Iris pigment epithelial cell (primary cell): ENCODE measurements around the gene RBBP8.

ENCODE experiments used
- DNase-seq: peaks from one replicate; pipeline ENCODE4 v3.0.0-alpha.2; 2011; ENCODE audit warnings: low read depth

Gene RBBP8

GRCh38 chr18:22999212-22999611 lies 66.1 kb downstream of the RBBP8 start:
- DNase-seq = peak; percentile 65

GRCh38 chr18:22999647-23000046 lies 66.5 kb downstream of the RBBP8 start:
- no peak for DNase-seq

GRCh38 chr18:23003289-23003688 lies 70.2 kb downstream of the RBBP8 start:
- no peak for DNase-seq

GRCh38 chr18:23012249-23012648 lies 79.1 kb downstream of the RBBP8 start:
- no peak for DNase-seq

GRCh38 chr18:23020555-23021294 lies 87.6 kb downstream of the RBBP8 start:
- no peak for DNase-seq

GRCh38 chr18:23021623-23022022 lies 88.5 kb downstream of the RBBP8 start:
- DNase-seq = no peak

GRCh38 chr18:23032030-23032582 lies 99.0 kb downstream of the RBBP8 start:
- DNase-seq = peak; percentile 88

GRCh38 chr18:23033056-23033455 lies 99.9 kb downstream of the RBBP8 start:
- DNase-seq = no peak

- DNase-seq = no peak
Observed at GRCh38 chr18:23036660-23037201, 103.6 kb downstream of the RBBP8 start.

GRCh38 chr18:23037646-23038045 lies 104.5 kb downstream of the RBBP8 start:
- no peak for DNase-seq

GRCh38 chr18:23038712-23039111 lies 105.6 kb downstream of the RBBP8 start:
- peak; percentile 49 for DNase-seq

- no peak for DNase-seq
Observed at GRCh38 chr18:23042133-23042532, 109.0 kb downstream of the RBBP8 start.

GRCh38 chr18:23043803-23044376 lies 110.8 kb downstream of the RBBP8 start:
- no peak for DNase-seq

- no peak for DNase-seq
Observed at GRCh38 chr18:23049698-23050373, 116.7 kb downstream of the RBBP8 start.

GRCh38 chr18:23053776-23054457 lies 120.8 kb downstream of the RBBP8 start:
- peak; percentile 65 for DNase-seq

- no peak for DNase-seq
Observed at GRCh38 chr18:23054553-23054952, 121.4 kb downstream of the RBBP8 start.

GRCh38 chr18:23056315-23056714 lies 123.2 kb downstream of the RBBP8 start:
- DNase-seq = no peak

- DNase-seq = no peak
Observed at GRCh38 chr18:23057096-23057495, 124.0 kb downstream of the RBBP8 start.

- no peak for DNase-seq
Observed at GRCh38 chr18:23058746-23059415, 125.8 kb downstream of the RBBP8 start.

GRCh38 chr18:23059541-23060465 lies 126.7 kb downstream of the RBBP8 start:
- no peak for DNase-seq
